Activated B cell treated with CpG ODN at 0.5 μM for 24 hours (primary cell): Measurements from ENCODE around the gene GUCD1. TPM values are rescaled to one million over a fixed set of nuclear protein-coding genes. Genes with fewer than 3 reads are reported as not detected.

Experiments used
- total RNA-seq: library from RNA; stranded (reverse); gene quantifications from 2 replicates; pipeline ENCODE4 v1.2.3, GENCODE V29; 2022

The GUCD1 gene
- total RNA-seq, 1 donor from 2014 or later = 141 TPM

Other genes with a start within 250 kb of the GUCD1 start
- 35.7 and 35.8 TPM in 2 replicates for gene ADORA2A, start 127.5 kb downstream of the GUCD1 start, total RNA-seq
- gene UPB1, start 59.8 kb downstream of the GUCD1 start, total RNA-seq = 1.1 and 1.3 TPM in 2 replicates
- 96.5 and 98.6 TPM in 2 replicates for gene SNRPD3, start 861 bp upstream of the GUCD1 start, total RNA-seq
- 0.34 and 0.82 TPM in 2 replicates for gene LRRC75B, start 37.9 kb upstream of the GUCD1 start, total RNA-seq
- 7.3 and 7.6 TPM in 2 replicates for gene GGT1, start 48.1 kb upstream of the GUCD1 start, total RNA-seq
- gene PIWIL3, start 219.6 kb upstream of the GUCD1 start, total RNA-seq = not detected in 2 replicates